Muscle layer of colon (tissue), 2 donors: ENCODE data around the gene CHST13.

ENCODE experiments used
- H3K27ac ChIP-seq: one replicate; pipeline ENCODE4 v1.7.0; 2013; ENCODE audit warnings: low read depth, mild to moderate bottlenecking, low read length, moderate library complexity
- H3K27me3 ChIP-seq, 2 donors: one replicate each; pipeline ENCODE4 v1.7.0; 2013; ENCODE audit warnings: low read length in 2 of 2, mild to moderate bottlenecking in 2 of 2; ENCODE audit not compliant: insufficient read depth in 2 of 2, control insufficient read depth in 1 of 2
- H3K36me3 ChIP-seq: one replicate; pipeline ENCODE4 v1.7.0; 2013; ENCODE audit warnings: mild to moderate bottlenecking, low read length; ENCODE audit not compliant: insufficient read depth
- H3K4me1 ChIP-seq: one replicate; pipeline ENCODE4 v1.7.0; 2013; ENCODE audit warnings: mild to moderate bottlenecking, low read length; ENCODE audit not compliant: insufficient read depth
- H3K4me3 ChIP-seq, 2 donors: one replicate each; pipeline ENCODE4 v1.7.0; 2013; ENCODE audit warnings: low read length in 2 of 2, low read depth in 1 of 2, mild to moderate bottlenecking in 1 of 2, moderate library complexity in 1 of 2
- H3K9ac ChIP-seq: one replicate; pipeline ENCODE4 v1.7.0; 2013; ENCODE audit warnings: low read length
- H3K9me3 ChIP-seq: one replicate; pipeline ENCODE4 v1.7.0; 2013; ENCODE audit warnings: mild to moderate bottlenecking, low read length
- donor health status: abdominal sarcoma.
- donor health status: Adenocarcinoma of cecum.

CHST13 gene

GRCh38 chr3:126539558-126540250, 15.7 kb downstream of the CHST13 start:
- Histone ChIP-seq H3K27me3 (peaks cover 0 to 27% of the 10 kb centered on the region in 2 donors), H3K9me3 (no peaks in the 10 kb centered on the region), H3K9ac (no peak overlapping the region), H3K4me1 (no peaks in the 10 kb centered on the region), H3K36me3 (no peaks in the 10 kb centered on the region), H3K27ac (no peak overlapping the region), H3K4me3 (no peak overlapping the region)

- Histone ChIP-seq H3K9me3 (no peaks in the 10 kb centered on the region), H3K27me3 (peaks cover 0 to 27% of the 10 kb centered on the region in 2 donors), H3K4me1 (no peaks in the 10 kb centered on the region), H3K36me3 (no peaks in the 10 kb centered on the region), H3K9ac (no peak overlapping the region), H3K27ac (no peak overlapping the region), H3K4me3 (no peak overlapping the region)
Observed at GRCh38 chr3:126540342-126540849, 16.4 kb downstream of the CHST13 start.

GRCh38 chr3:126540951-126541627, 17.1 kb downstream of the CHST13 start:
- no peaks in the 10 kb centered on the region for H3K4me1 ChIP-seq
- no peak overlapping the region for H3K4me3 ChIP-seq
- no peaks in the 10 kb centered on the region for H3K9me3 ChIP-seq
- peaks cover 0 to 27% of the 10 kb centered on the region in 2 donors for H3K27me3 ChIP-seq
- H3K27ac ChIP-seq: no peak overlapping the region
- no peaks in the 10 kb centered on the region for H3K36me3 ChIP-seq
- no peak overlapping the region for H3K9ac ChIP-seq

- Histone ChIP-seq H3K27me3 (peaks cover 0 to 27% of the 10 kb centered on the region in 2 donors), H3K4me3 (no peak overlapping the region)
Observed at GRCh38 chr3:126541628-126542339, 17.8 kb downstream of the CHST13 start.

GRCh38 chr3:126542340-126543241, 18.6 kb downstream of the CHST13 start:
- H3K27ac ChIP-seq: no peak overlapping the region
- H3K9ac ChIP-seq: no peak overlapping the region
- H3K4me1 ChIP-seq: no peaks in the 10 kb centered on the region
- no peaks in the 10 kb centered on the region for H3K9me3 ChIP-seq
- H3K27me3 ChIP-seq: peaks cover 0 to 27% of the 10 kb centered on the region in 2 donors
- no peaks in the 10 kb centered on the region for H3K36me3 ChIP-seq
- no peak overlapping the region for H3K4me3 ChIP-seq

More at GRCh38 chr3:126541628-126542339, 17.8 kb downstream of the CHST13 start:
- H3K36me3 ChIP-seq: no peaks in the 10 kb centered on the region
- no peaks in the 10 kb centered on the region for H3K9me3 ChIP-seq
- H3K9ac ChIP-seq: no peak overlapping the region
- H3K27ac ChIP-seq: no peak overlapping the region
- no peaks in the 10 kb centered on the region for H3K4me1 ChIP-seq

- H3K27me3 ChIP-seq: peaks cover 0 to 27% of the 10 kb centered on the region in 2 donors
- no peak overlapping the region for H3K27ac ChIP-seq
- H3K4me3 ChIP-seq: no peak overlapping the region
- no peaks in the 10 kb centered on the region for H3K4me1 ChIP-seq
- H3K36me3 ChIP-seq: no peaks in the 10 kb centered on the region
- H3K9ac ChIP-seq: no peak overlapping the region
- H3K9me3 ChIP-seq: no peaks in the 10 kb centered on the region
Observed at GRCh38 chr3:126543457-126544061, 19.6 kb downstream of the CHST13 start.

- Histone ChIP-seq H3K27ac (no peak overlapping the region), H3K27me3 (peaks cover 0 to 27% of the 10 kb centered on the region in 2 donors), H3K9ac (no peak overlapping the region), H3K4me3 (no peak overlapping the region), H3K36me3 (no peaks in the 10 kb centered on the region), H3K4me1 (no peaks in the 10 kb centered on the region), H3K9me3 (no peaks in the 10 kb centered on the region)
Observed at GRCh38 chr3:126544596-126545281, 20.8 kb downstream of the CHST13 start.

GRCh38 chr3:126545544-126545943, 21.6 kb downstream of the CHST13 start:
- Histone ChIP-seq H3K36me3 (no peaks in the 10 kb centered on the region), H3K27ac (no peak overlapping the region), H3K27me3 (peaks cover 0 to 27% of the 10 kb centered on the region in 2 donors), H3K9me3 (no peaks in the 10 kb centered on the region), H3K4me1 (no peaks in the 10 kb centered on the region), H3K9ac (no peak overlapping the region), H3K4me3 (no peak overlapping the region)

DNA sequence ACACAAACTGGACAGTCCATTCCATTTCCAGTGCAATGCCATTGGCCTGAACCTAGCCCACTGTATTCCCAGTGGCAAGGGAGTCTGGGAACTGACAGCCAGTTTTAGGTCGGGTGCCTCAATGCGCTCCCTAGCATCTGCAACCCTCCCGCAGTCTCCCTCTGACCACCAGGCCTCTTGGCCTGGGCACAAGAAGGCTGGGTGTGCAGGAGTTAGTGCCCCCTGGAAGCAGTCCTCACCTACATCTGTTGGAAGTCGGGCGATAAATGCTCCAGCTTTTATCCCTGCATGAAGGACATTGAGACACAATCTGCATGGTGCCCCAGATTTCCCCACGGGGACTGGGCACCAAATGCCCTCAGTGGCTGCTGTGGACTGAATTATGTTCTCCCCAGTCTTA, 22.1 kb downstream of the CHST13 start:
- no peaks in the 10 kb centered on the region for H3K36me3 ChIP-seq
- H3K9me3 ChIP-seq: no peaks in the 10 kb centered on the region
- H3K9ac ChIP-seq: no peak overlapping the region
- H3K27me3 ChIP-seq: peaks cover 0 to 27% of the 10 kb centered on the region in 2 donors
- no peak overlapping the region for H3K27ac ChIP-seq
- no peak overlapping the region for H3K4me3 ChIP-seq
- no peaks in the 10 kb centered on the region for H3K4me1 ChIP-seq

DNA sequence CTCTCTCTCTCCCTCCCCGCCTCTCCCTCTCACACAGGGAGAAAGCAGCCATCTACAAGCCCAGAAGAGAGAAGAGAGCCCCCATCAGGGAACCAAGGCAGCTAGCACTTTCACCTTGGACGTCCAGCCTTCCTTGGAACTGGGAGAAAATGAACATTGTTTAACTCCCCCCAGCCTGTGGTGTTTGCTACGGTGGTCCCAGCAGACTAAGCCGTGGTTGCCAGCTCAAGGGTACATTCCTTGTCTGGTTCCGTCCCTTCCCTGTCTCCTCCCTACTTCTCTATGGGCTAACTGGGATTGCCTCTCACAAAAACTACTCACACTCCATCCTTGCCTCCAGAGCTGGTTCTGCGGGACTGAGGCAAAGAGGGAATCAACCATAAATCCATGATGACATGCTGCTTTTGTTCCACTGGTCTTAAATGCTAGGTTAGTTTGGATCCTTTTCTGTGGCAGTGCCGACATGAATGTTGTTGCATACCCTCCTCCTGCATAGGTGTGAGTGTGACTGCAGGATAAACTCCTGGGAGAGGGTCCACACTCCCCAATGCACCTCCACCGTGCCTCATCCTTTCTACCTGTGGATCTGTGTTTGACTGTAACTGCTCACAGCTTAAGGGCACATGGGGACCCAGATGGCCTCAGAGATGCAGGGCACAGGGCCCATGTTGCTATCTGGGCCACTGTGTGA, 22.7 kb downstream of the CHST13 start:
- Histone ChIP-seq H3K27ac (no peak overlapping the region), H3K36me3 (no peaks in the 10 kb centered on the region), H3K4me3 (no peak overlapping the region)

More for the DNA sequence above, 22.7 kb downstream of the CHST13 start:
- no peaks in the 10 kb centered on the region for H3K4me1 ChIP-seq
- H3K27me3 ChIP-seq: peaks cover 0 to 20% of the 10 kb centered on the region in 2 donors
- no peak overlapping the region for H3K9ac ChIP-seq
- H3K9me3 ChIP-seq: no peaks in the 10 kb centered on the region
